GM18511 (cell line): ENCODE data around the gene SDHA.

Source experiments
- ATAC-seq: cut with Tn5 transposase; IDR thresholded peaks from one replicate; pipeline ENCODE4 v1.9.1; 2021; ENCODE audit warnings: mild to moderate bottlenecking, moderate library complexity; ENCODE audit not compliant: unreplicated experiment

SDHA gene

DNA sequence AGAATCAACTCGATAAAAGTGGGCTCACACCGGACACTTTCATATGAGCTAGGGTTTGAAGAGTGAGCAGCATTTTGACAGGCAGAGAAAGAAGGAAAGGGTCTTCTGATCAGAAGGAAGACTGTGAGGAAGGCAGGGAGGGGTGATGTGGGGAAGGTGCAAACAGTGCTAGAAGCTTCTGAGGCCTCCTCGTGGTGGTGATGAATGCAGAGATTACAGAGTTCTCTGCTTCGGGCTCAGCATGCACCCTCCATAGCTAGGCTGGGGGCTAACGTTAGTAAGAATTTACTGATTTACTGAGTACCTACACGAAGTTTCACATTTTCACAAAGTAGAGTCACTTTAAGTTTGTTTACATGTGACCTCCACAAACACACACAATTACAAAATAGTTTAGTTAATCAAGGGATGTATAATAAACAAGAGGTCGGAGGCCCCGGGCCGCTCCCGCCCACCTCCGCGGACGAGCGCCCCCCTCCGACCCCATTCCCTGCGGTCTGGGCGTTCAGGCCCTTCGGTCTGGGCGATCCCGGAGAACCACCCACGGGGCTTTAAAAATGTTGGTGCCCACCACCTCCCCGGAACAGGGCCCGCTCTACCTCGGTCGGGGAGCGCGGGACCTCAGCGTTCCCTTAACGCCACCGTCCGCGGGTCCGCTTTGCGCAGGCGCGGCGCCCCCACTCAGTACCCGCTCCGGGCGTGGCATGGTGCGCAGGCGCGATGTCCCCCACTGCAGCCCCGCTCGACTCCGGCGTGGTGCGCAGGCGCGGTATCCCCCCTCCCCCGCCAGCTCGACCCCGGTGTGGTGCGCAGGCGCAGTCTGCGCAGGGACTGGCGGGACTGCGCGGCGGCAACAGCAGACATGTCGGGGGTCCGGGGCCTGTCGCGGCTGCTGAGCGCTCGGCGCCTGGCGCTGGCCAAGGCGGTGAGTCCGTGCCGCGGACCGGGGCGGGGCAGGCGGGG, at the start of gene SDHA, which contains the start of gene CCDC127:
Gene SDHA, plus strand, starts transcription at position 827 of the 963 bp plus-strand sequence. Its CDS starts 36 bp downstream, at position 863.
Gene CCDC127, minus strand, starts transcription at position 660 of the 963 bp plus-strand sequence. CDS start 1,304 bp downstream, outside the sequence.
- peak; percentile 75 for ATAC-seq

DNA sequence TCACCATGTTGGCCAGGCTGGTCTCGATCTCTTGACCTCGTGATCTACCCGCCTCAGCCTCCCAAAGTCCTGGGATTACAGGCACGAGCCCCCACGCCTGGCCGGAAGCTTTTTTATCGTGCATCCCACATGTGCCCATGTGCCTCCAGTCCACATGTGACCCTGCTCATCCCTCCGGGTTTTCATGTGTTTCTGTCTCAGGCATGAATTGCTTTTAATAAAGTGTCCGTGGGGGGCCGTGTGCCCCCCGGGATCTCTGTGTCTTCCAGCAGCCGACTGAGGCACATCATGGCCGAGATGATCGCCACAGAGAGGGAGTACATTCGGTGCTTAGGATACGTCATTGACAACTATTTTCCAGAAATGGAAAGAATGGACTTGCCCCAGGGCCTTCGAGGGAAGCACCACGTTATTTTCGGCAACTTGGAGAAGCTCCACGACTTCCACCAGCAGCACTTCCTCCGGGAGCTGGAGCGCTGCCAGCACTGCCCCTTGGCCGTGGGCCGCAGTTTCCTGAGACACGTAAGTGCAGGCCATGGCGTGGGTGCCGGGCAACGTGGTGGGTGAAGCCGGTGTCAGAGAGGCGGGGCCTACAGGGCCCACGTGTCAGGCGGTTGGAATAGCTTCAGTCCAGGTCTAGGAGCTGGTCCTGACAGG, 48.9 kb upstream of the SDHA start:
- no peak for ATAC-seq

DNA sequence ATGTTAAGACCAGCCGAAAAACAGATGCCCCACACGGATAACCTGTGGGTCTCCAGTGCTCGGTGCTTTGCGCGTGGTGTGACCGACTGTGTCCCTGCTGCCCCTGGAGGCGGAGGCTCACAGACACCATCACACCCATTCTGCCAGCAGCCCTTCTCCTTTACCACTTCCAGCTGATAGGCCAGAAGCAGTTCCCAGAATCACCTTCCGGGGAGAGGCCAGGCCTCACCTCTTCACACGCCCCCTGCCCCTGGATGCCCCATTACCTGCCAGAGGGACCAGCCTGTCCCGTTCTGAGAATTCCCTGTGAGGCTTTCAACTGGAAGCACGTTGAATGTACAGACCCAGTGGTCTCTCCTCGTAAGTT, 48.4 kb upstream of the SDHA start:
- no peak for ATAC-seq

DNA sequence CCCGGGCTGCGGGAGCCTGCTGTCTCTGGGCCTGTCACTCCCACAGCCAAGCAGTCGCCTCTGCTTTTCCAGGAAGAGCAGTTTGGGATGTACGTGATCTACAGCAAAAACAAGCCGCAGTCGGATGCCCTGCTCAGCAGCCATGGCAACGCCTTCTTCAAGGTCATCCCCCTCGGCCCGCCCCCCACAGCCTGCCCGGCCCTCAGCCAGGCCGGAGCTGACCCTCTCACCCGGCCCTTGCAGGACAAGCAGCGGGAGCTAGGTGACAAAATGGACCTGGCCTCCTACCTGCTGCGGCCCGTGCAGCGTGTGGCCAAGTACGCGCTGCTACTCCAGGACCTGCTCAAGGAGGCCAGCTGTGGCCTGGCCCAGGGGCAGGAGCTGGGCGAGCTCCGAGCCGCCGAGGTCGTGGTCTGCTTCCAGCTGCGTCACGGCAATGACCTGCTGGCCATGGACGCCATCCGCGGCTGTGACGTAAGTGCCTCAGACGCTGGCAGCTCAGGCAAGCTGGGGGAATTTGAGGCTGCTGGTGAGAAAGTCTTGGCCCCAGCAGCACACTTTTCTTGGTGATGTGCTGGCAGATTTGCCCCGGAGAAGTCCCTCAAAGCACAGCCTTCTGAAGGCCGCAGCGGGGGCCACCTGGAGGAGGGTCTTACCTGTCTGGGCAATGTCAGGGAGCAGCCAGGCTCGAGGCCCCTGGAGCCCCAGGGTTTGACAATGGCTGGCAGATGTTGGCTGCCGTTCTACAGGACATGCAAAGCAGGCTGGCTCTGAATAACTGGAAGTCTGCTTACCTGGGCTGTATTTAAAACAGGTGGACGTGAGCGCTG, 46.9 kb upstream of the SDHA start:
- ATAC-seq = no peak

DNA sequence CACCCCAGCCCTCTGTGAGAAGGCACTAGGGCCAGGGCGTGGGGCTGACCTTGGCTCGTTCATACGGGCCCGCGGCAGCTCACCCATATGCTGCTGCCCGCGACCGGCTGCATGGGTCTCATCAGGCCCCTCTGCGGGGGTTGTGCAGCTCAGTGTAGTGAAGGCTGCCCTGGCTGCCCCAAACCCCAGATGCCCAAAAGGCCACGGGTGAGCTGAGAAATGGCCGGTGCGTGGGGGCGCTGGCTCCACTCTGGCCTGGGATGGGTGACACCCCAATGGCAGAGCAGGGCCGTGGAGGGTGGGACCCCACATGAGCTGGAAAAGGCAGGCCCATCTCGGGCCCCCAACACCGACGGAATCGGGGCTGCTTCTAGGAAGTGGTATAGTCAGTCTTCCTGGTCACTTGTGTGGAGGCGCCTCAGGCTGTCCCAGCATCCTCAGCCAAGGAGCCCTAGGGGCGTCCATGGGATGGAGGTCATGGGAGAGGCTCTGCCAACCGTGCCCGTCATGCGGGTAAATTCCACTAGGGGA, 46.3 kb upstream of the SDHA start:
- ATAC-seq = no peak

DNA sequence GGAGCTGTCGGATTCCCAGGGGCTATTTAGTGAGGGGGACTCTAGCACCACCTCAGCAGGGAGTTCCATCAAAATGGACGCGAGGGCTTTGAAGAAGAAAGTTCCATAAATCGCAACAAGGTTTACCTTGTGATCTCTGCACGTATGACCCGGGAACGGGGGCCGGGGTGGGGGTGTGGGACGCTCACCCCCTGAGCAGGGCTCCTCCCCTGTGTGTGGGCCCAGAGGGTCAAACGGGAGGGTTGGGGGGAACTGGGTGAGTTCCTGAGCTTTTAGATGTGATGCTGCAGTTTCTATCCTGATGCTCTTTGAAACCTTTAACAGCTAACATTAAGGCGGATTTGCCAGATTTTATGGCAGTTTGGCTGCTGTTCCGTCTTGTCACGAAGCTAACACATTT, 45.7 kb upstream of the SDHA start:
- ATAC-seq = no peak

DNA sequence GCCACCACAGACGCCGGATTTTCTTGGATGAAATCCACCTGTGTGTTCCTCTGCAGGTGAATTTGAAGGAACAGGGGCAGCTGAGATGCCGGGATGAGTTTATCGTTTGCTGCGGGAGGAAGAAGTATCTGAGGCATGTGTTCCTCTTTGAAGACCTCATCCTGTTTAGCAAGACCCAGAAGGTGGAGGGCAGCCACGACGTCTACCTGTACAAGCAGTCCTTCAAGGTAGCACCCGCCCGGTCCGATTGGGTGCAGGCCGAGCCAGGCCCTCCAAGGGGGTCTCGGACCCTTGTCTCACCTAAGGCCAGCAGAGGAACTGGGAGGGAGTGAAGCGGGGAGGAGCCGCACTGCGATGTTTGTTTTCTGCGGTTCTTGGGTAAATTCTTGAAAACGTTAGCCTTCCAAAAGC, 45.3 kb upstream of the SDHA start:
- no peak for ATAC-seq

DNA sequence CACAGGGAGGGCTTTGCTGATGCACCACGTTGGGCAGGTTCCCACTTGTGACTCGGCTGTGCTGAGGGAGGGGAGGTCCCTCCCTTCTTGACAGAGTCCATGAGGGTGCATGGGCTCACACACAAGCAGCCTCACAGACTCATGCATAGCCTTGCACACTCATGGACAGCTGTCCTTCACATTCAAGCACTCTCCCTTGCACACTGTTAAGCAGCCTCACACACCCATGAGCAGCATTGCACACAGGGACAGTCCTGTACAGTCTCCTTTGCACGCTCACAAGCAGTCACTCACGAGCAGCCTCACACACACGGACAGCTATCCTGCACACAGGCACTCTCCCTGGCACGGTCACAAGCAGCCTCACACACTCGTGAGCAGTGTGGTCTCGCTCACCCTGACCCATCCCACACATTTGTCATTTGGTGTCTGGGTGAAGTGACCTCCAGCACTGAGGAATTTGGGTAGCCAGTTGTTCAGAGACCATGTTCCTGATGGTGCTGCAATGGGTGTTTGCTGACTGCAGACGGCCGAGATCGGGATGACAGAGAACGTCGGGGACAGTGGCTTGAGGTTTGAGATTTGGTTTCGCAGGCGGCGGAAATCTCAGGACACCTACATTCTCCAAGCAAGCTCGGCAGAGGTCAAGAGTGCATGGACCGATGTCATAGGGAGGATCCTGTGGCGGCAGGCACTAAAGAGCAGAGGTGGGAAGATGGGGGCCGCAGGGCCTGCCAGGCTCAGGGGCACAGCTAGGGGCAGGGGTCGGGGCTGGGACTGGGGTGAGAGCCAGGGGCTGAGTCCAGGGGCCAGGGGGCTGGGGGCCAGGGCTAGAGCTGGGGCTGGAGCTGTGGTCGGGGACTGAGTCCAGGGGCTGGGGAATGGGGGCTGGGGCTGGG, 44.5 kb upstream of the SDHA start:
- ATAC-seq = no peak

DNA sequence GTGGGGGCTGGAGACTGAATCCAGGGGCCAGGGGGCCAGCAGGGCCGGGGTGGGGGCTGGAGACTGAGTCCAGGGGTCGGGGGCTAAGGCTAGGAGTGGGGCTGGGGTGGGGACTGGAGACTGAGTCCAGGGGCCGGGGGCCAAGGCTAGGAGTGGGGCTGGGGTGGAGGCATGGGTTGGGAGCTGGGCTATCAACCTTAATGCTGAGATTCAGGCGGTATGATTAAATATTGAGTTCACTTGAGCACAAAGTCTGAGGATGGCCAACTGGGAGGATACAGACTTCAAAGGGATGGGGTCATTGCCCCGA, 43.9 kb upstream of the SDHA start:
- ATAC-seq = no peak

DNA sequence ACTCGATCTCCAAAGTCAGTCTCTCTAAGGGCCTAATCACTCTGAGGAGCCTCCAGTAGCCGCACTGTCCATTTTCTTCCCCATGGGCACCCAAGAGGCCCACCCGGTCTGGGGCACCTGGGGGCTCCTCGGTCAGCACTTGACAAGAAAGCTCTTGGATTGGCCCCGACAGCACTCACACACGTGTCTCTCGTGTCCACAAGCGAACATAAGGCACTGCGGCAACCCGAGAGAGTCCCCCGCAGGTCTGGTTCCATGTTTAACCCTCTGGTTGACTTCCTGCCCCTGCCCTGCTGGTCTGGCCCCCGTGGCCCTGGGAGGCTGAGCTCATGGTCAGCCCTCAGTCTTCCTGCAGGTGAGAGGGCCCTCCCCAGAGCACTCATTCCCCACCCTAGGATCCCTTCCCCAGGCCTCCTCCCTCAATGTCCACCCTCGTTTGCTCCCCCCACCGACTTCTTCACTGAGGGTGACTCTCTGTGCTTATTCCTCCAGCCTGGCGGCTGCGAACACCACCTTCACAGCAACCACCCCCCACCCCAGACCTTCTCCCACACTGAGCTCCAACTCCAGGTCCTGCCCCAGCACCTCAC, 43.1 kb upstream of the SDHA start:
- ATAC-seq = no peak

DNA sequence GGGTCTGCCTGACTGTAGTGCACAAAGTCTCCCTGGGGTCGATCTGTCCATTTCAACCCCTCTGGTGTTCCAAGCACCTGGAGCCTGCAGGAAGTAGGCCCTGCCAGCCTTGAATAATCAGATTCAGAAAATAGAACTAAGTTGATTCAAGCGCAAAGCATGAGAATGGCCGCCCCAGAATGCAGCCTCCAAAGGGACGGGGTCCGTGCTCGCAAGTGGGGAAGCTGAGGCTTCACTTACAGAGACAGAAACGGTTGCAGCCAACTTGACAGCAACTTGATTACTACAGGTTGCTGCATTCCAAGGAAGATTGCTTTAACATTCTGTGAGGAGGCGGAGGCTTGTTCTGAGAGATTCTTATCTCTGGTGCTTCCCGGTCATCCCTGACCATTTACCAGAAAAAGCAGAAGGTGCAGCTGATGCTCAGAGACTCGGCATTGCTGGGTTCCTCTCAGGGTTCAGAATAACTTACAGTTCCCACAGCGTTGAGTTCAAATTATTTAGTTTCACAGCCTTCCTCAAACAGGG, 41.8 kb upstream of the SDHA start:
- no peak for ATAC-seq

DNA sequence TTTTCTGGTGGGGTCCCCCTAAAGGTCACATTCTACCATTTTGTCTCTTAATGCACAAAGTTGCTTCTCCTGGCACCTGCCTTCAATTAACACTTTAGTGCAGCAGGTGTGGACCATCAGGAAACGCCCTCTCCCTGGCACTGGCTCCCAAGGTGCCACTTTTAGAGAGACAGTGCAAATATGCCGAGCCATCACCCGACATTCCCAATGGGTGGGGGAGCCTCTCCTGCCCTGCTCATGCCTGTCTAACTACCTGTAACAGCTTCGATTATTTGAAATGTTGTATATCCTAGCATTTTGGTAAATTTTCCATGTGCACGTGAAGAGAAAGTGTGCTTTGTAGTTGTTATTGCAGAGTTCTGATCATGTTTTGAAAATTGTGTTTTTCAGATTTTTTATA, 40.0 kb upstream of the SDHA start:
- no peak for ATAC-seq

DNA sequence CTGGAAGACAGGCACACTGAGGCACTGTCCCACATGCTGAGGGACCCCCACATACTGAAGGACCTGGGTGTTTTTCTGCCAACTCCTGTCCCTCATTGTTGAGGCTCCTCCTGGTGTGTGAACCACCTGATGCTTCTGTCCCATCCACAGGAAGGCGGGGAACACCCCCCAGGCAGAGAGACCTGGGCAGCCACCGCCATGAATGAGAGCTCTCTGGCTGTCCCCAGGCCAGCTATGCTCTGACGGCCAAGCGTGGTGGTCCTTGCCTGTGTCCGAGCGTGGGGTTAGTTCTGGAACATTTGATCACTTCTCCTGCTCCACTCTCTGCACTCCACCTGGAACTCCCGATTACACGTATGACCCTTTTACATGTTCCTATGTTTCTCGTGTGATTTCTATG, 38.7 kb upstream of the SDHA start:
- ATAC-seq = no peak

DNA sequence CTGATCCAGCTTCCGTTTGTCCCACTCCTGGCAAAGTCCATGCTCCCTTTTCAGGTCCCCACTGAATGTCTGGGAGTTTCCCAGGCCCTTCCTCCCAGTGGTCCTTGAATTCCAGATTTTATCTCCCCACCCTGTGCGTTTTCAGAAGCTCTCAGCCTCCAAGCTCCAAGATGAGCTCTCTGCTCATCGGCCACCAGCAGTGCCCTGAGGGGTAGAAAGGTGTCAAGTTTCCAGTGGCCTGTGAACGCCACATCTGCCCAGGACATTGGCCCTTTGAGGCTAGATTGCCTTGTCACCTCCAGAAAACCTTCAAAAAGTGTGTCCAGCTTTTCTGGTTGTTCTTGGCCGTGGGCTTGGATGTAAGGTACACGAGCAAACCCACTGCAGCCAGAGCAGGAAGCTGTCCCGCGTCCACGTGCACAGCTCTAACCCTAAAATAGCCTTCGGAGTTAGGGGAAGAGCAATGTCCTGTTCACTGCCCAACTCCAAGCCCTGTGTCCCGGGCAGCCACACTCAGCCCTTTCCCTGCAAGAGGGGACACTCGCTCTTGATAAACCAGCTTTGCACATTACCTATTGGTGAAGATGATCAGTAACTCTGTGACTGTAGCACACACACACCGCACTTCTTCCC, 37.7 kb upstream of the SDHA start:
- no peak for ATAC-seq

DNA sequence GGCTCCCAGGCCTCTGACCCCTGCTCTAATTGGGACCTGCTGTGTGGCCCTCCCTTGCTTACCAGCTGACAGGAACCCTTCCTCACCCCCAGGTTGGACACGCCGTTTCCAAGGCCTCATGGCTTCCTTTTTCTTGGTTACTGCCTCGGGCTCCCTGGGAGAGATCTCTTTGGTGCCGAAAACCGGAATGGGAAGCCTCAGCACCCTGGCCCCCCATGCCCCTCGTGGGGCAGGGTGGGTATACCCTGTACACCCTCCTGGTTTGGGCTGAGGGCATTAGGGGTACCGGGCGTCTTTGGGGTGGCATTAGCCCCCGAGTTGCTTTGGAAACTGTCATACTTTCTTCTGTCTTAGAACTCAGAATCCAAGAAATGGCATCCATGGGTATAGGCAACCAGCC, 37.0 kb upstream of the SDHA start:
- ATAC-seq = no peak

DNA sequence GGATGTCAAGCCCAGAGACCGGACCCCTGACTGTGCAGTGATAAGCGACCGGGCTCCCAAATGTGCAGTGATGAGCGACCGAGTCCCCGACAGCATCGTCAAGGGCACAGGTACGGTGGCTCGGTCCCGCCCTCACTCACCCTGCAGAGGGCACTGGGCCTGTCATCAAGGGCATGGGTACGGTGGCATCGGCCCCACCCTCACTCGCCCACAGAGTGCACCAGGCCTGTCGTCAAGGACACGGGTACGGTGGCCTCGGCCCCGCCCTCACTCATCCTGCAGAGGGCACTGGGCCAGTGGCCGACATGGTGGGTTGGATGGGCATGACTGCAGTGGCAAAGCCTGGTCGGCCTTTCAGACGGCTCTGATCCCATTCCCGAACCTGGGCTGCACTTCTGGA, 36.6 kb upstream of the SDHA start:
- no peak for ATAC-seq

DNA sequence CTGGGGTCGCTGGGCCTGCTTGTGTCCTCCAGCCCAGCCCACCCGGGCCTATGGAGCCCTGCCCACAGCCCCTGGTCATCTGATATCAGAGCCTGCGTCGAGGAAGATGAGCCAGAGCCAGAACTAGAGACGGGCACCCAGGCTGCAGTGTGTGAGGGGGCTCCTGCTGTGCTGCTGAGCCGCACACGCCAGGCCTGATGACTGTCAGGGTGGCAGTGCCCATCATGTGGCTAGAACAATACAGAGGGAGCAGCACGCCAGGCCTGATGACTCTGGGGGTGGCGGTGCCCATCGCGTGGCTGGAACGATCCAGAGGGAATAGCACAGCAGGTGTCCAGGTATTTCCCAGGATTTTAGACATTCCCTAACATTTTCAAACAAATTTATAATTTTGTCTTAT, 36.0 kb upstream of the SDHA start:
- ATAC-seq = no peak

DNA sequence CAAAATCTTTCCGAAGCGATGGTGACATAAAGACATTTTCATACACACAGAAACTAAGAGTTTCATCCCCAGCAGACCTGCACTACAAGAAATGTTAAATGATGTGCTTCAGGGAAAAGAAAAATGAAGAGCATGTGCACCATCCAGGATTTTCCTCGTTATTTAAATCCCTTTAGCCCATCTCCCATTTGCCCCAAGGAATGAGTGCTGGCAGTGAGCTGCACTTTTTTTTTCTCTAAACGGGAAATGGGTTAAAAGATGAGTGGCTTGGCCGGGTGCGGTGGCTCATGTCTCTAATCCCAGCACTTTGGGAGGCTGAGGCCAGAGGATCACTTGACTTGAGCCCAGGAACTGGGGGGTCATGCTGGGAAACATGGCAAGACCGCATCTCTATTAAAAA, 33.6 kb upstream of the SDHA start:
- no peak for ATAC-seq
